Adipocyte (in vitro differentiated cells): ENCODE data around the gene FBP2.
"Not testable (repeated sequence)": the region's sequence is repeated elsewhere in the genome, so short reads cannot be mapped to it uniquely, and the experiment has no call there.

Source experiments
- DNase-seq: peaks from one replicate; pipeline ENCODE4 v3.0.0-alpha.2; 2015; ENCODE audit warnings: low read depth
- H3K27me3 ChIP-seq: replicated peaks from 2 replicates; pipeline ENCODE4 v1.7.0; 2013; ENCODE audit warnings: mild to moderate bottlenecking, low read length, moderate library complexity; ENCODE audit not compliant: control insufficient read depth, insufficient read depth
- H3K36me3 ChIP-seq: 2 replicates; pipeline ENCODE4 v1.7.0; 2013; ENCODE audit warnings: low read length, mild to moderate bottlenecking, moderate library complexity; ENCODE audit not compliant: control insufficient read depth, insufficient read depth, severe bottlenecking
- H3K4me1 ChIP-seq: 2 replicates; pipeline ENCODE4 v1.7.0; 2013; ENCODE audit warnings: mild to moderate bottlenecking, low read length, moderate library complexity; ENCODE audit not compliant: control insufficient read depth, insufficient read depth
- H3K4me3 ChIP-seq: 2 replicates; pipeline ENCODE4 v1.7.0; 2013; ENCODE audit warnings: mild to moderate bottlenecking, low read length, moderate library complexity
- H3K9ac ChIP-seq: 2 replicates; pipeline ENCODE4 v1.7.0; 2013; ENCODE audit warnings: mild to moderate bottlenecking, low read length, moderate library complexity
- H3K9me3 ChIP-seq: 2 replicates; pipeline ENCODE4 v1.7.0; 2013; ENCODE audit warnings: mild to moderate bottlenecking, low read length, moderate library complexity; ENCODE audit not compliant: control insufficient read depth

FBP2 gene

DNA sequence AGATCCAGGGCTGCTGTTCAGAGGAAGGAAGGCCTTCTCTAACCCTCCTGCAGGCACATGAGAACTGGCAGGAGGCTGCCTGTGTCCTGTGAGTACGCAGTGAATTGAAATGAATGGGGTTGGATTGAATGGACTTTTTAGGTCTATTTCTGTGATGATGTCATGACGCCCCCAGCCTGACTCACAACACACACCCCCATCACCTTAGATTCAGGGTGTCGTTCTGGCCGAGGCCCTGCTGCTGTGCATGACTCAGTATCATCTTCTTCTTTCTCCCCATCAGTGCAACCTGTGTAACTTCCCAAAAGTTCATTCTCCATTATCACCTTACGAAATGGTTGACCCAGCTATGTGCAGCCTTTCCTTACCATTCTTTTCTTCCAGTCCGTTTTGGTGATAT lies 33.4 kb downstream of the FBP2 start:
- Histone ChIP-seq H3K4me3 (no peak overlapping the region), H3K9me3 (no peaks in the 10 kb centered on the region), H3K4me1 (no peaks in the 10 kb centered on the region)

DNA sequence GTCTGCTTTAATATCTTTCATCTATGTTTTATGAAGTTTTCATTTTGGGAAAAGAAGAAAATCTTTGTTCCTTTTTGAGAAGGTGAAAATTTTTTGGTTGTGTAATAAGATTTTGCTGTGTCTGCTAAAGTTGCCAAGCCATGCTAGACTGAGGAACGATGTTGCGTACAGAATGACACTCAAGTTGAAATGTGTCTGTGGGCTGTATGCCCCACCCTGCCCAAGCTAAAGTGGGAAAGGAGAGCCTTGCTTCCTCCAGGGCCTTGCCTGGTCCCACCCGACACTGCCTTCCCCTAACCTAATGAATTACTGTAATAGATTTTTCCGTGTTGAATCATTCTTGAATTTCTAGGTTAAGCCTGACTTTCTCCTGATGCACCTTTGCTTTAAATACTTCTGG lies 36.2 kb downstream of the FBP2 start:
- Histone ChIP-seq H3K27me3 (no peaks in the 10 kb centered on the region), H3K9ac (no peak overlapping the region), H3K4me3 (no peak overlapping the region), H3K4me1 (no peaks in the 10 kb centered on the region), H3K36me3 (no peaks in the 10 kb centered on the region), H3K9me3 (no peaks in the 10 kb centered on the region)
- DNase-seq: no peak

More for the DNA sequence above, 33.4 kb downstream of the FBP2 start:
- H3K27me3 ChIP-seq: no peaks in the 10 kb centered on the region
- no peaks in the 10 kb centered on the region for H3K36me3 ChIP-seq
- H3K9ac ChIP-seq: no peak overlapping the region
- no peak for DNase-seq

DNA sequence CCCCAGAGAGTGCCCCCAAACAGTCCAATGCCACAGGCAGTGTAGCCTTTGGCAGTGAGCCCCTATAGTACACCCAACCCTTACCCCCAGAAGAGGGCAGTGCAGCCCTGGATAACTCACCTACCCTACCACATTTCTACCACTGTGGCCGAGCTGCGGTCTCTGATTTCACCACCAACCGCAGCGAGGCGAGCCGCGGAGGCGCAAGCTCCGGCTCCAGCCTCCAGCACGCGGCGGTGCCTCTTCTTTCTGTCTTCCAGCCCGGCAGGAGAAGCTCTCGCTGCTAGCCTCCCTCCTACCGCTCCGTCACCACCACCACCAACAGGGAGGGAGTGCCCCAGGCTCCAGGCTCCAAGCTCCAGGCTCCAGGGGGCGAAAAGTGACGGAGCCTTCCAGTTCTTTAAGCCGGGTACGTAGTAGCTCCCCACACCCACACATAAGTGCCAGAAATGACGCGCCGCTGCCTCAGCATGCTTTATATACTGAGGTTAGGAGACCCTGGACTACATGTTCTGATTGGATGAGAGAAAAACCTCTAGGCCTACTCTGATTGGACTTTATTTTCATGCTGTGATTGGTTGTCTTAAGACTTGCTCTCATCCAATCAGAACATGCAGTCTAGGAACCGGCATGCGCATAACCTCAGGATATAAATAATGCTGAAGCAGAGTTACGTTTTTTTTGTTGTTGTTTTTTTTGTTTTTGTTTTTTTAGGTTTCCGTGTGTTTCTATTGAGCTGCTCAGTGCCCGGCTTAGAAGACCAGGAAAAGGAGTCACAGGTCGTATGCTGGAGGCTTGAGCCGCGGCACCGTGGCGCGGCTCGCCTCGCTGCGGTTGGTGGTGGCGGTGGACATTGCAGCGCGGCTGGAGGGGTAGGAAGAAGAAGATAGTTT lies 38.9 kb downstream of the FBP2 start, which contains the start of gene PCAT7:
TSS of gene PCAT7 (plus strand) at position 645 of the 893 bp plus-strand sequence.
- Histone ChIP-seq H3K4me3 (peak within 1 kb of the TSS; percentile 54), H3K36me3 (no peaks in the 10 kb centered on the region), H3K27me3 (peaks cover 6% of the 10 kb centered on the region), H3K9ac (no peak within 1 kb of the TSS), H3K9me3 (no peaks in the 10 kb centered on the region), H3K4me1 (no peaks in the 10 kb centered on the region)
- DNase-seq: peak; percentile 7

DNA sequence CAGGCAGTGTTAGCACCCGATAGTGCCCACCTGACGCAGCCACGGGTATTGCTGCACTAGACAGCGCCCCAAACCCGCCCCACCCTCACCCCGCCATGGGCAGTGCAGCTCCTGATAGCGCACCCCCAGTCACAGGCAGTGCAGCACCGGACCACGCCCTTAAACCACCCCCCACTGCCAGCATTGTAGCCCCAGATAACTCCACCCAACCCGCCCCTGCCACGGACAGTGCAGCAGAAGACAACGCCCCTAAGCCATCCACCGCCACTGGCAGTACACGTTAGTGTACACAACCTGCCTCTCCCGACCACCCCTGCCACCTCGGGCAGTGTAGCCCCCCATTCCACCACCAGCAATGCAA lies 39.6 kb downstream of the FBP2 start:
- Histone ChIP-seq H3K4me3 (no peak overlapping the region), H3K9ac (no peak overlapping the region)
- no peak for DNase-seq

DNA sequence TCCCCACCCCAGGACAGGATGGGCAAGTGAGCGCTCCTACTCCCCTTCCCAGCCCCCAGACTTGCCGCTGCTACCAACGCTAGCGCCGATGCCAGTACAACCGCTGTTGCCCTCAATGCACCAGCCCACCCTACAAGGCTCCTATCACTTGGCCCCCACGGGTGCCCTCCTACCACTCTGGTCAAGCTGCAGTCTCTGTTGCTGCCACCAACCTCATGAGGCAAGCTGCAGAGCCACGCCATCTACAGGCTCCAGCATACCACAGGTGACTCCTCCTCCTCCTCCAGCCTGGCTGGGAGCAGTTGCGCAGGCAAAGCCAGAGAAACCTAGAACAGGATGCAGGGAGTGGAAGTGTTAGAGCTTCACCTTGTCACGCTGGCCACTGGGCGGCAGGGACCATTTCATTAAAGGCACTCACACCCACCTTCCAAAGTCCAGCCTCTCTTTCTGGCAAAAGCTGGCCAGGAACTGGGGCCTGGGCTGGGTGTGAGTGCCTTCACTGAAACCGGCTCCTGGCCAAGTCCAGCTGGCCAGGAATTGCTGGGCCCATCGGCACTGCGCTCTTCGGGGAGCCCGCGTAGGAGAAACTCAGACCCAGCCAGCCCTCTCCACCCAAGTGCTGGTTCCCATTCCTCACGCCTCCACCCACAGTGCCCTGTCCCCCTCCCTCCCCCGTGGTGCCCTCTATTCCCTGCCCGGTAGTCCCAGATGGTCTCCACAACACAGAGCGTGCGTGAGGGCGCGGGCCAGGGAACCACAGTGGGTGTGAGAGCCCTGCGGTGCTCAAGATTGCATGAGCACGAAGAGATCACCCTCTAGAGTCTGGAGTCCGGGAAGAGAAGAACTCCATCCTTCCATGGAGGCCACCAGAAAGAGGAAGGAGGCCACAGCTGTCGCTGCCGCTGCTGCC lies 40.3 kb downstream of the FBP2 start:
- DNase-seq: no peak
- H3K36me3 ChIP-seq: no peaks in the 10 kb centered on the region
- peaks cover 6% of the 10 kb centered on the region for H3K27me3 ChIP-seq
- H3K9ac ChIP-seq: no peak overlapping the region
- no peak overlapping the region for H3K4me3 ChIP-seq
- H3K4me1 ChIP-seq: no peaks in the 10 kb centered on the region
- H3K9me3 ChIP-seq: no peaks in the 10 kb centered on the region

More for the DNA sequence above, 39.6 kb downstream of the FBP2 start:
- Histone ChIP-seq H3K36me3 (no peaks in the 10 kb centered on the region), H3K9me3 (no peaks in the 10 kb centered on the region), H3K4me1 (no peaks in the 10 kb centered on the region), H3K27me3 (peaks cover 6% of the 10 kb centered on the region)

DNA sequence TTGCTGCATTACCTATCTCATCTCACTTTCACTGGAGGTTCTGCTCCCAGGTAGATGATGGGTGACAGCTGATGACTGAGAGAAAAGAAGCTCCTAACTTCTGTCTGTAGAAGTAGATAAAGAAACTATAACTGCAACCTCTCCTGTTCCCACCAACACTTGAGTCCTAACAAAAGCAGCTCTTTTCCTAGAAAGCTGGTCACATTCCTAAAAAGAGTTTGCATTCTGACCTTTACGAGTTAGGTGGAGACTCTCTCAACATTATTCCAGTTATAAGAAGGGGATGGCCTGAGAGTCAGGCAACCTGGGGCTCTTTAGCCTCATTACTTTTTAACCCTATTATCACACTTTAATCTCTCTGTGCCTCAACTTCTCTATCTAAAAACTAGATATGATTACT lies 47.7 kb downstream of the FBP2 start:
- no peaks in the 10 kb centered on the region for H3K36me3 ChIP-seq
- H3K9me3 ChIP-seq: no peaks in the 10 kb centered on the region
- peaks cover 7% of the 10 kb centered on the region for H3K27me3 ChIP-seq
- DNase-seq: no peak
- no peaks in the 10 kb centered on the region for H3K4me1 ChIP-seq
- H3K9ac ChIP-seq: no peak overlapping the region
- H3K4me3 ChIP-seq: no peak overlapping the region

DNA sequence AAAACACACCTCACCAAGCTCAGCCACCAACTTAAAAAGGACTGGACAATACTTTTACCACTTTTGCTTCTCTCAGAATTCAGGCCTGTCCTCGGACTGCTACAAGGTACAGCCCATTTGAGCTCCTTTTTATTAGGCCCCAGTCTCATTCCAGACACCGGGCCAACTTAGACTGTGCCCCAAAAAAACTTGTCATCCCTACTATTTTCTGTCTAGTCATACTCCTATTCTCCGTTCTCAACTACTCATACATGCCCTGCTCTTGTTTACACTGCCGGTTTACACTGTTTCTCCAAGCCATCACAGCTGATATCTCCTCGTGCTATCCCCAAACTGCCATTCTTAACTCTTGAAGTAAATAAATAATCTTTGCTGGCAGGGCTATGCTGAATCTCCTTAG lies 49.3 kb downstream of the FBP2 start:
- not testable (repeated sequence) for H3K4me1 ChIP-seq

DNA sequence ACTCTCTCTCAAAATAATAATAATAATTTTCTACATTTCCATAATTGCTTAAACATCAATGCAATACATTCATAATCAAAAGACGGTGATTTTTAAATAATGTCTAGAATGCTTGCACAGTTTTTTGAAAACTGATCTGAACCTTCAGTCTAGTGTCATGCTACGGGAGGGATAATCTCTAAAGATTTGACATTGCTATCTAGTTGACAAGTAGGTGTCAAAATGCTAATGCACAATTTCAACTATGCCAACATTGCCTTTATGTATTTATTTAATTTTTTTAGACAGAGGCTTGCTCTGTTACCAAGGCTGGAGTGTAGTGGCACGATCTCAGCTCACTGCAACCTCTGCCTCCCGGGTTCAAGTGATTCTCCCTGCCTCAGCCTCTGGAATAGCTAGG lies 54.7 kb downstream of the FBP2 start:
- H3K36me3 ChIP-seq: no peaks in the 10 kb centered on the region
- no peak for DNase-seq
- no peak overlapping the region for H3K4me3 ChIP-seq
- H3K9me3 ChIP-seq: no peaks in the 10 kb centered on the region
- no peaks in the 10 kb centered on the region for H3K27me3 ChIP-seq
- no peak overlapping the region for H3K9ac ChIP-seq
- peaks cover 7% of the 10 kb centered on the region for H3K4me1 ChIP-seq

More for the DNA sequence above, 49.3 kb downstream of the FBP2 start:
- not testable (repeated sequence) for DNase-seq, H3K9ac ChIP-seq, H3K4me3 ChIP-seq, H3K36me3 ChIP-seq, H3K27me3 ChIP-seq, H3K9me3 ChIP-seq

DNA sequence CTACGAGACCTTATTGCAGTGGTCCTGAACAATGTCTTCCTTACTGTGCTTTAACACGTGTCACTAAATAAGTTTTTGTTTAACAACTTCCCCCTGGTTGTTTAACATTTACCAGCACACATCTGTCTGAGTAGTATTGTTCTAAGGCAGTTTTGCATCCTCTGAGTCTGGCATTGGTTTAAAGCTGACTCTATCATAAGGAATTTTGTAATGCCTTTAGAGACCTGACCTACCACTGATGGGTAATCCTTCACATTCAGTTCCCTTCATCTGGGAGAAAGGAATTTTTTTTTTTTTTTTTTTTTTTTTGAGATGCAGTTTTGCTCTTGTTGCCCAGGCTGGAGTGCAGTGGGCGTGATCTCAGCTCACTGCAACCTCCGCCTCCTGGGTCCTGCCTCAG lies 58.7 kb downstream of the FBP2 start:
- Histone ChIP-seq H3K27me3 (no peaks in the 10 kb centered on the region), H3K9ac (no peak overlapping the region), H3K4me1 (peaks cover 7% of the 10 kb centered on the region), H3K9me3 (no peaks in the 10 kb centered on the region), H3K36me3 (no peaks in the 10 kb centered on the region), H3K4me3 (no peak overlapping the region)
- peak; percentile 28 for DNase-seq

DNA sequence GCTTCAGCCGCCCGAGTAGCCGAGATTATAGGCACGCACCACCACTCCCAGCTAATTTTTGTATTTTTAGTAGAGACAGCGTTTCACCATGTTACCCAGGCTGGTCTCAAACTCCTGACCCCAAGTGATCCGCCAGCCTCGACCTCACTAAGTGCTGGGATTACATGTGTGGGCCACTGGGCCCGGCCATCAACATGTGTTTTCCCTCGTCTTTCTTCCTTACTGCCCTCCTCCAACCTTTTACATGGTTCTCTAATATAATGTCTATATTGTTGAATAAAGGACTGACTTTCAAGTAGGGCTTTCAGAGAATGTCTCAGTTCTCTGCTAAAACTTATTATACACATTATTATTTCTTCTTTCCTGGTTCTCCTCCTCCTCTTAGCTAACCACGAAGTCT lies 60.0 kb downstream of the FBP2 start:
- no peak for DNase-seq
- H3K9ac ChIP-seq: no peak overlapping the region
- no peak overlapping the region for H3K4me3 ChIP-seq

DNA sequence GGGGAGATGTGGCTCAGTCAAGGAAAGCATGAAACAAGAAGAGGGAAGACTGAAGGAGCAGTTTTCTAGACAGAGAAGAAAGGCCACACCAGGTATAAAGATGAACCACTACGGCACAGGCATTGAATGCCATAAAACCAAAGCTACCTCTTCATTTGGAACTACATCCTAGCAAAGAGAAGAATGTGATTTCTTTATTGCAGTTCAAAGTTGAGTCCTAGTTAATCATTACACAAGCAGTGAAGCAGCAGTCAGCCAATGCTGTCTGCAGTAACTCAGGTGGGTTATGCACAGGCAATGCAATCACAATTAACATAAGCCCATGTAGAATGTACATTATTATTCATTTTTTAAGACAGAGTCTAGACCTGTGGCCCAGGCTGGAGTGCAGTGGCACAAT lies 60.5 kb downstream of the FBP2 start:
- no peak for DNase-seq
- H3K36me3 ChIP-seq: no peaks in the 10 kb centered on the region
- H3K9ac ChIP-seq: no peak overlapping the region
- no peak overlapping the region for H3K4me3 ChIP-seq
- H3K4me1 ChIP-seq: peaks cover 7% of the 10 kb centered on the region
- no peaks in the 10 kb centered on the region for H3K27me3 ChIP-seq
- no peaks in the 10 kb centered on the region for H3K9me3 ChIP-seq

More for the DNA sequence above, 60.0 kb downstream of the FBP2 start:
- H3K36me3 ChIP-seq: no peaks in the 10 kb centered on the region
- no peaks in the 10 kb centered on the region for H3K9me3 ChIP-seq
- no peaks in the 10 kb centered on the region for H3K27me3 ChIP-seq
- peaks cover 7% of the 10 kb centered on the region for H3K4me1 ChIP-seq
